GM19239 (cell line): Measurements from ENCODE around the gene COX6A1.

ENCODE experiments used
- DNase-seq: peaks from one replicate; pipeline ENCODE4 v3.0.0; 2011; ENCODE audit warnings: low spot score; ENCODE audit not compliant: insufficient read length
- FAIRE-seq: peaks from 2 replicates; lab custom pipeline; 2011; peaks lifted over from hg19 to GRCh38; lab: Jason Lieb, UNC

Gene COX6A1

GRCh38 chr12:120437735-120438494 is at the start of gene COX6A1:
COX6A1 (plus strand) TSS chr12:120438113; CDS start chr12:120438127, 14 bp downstream.
- peak; percentile 89 for DNase-seq
- peak; percentile 98 for FAIRE-seq

- no peak for DNase-seq
- no peak for FAIRE-seq
These were observed 49.0 kb upstream of the COX6A1 start for GRCh38 chr12:120388691-120389481.

- FAIRE-seq: no peak
- DNase-seq: no peak
These were observed 47.3 kb upstream of the COX6A1 start for GRCh38 chr12:120390540-120391120.

- FAIRE-seq (no peak), DNase-seq (no peak)
These were observed 43.2 kb upstream of the COX6A1 start for GRCh38 chr12:120394483-120395367.

GRCh38 chr12:120397824-120398540 is 39.9 kb upstream of the COX6A1 start:
- FAIRE-seq (no peak), DNase-seq (no peak)

- DNase-seq (no peak), FAIRE-seq (no peak)
These were observed 38.4 kb upstream of the COX6A1 start for GRCh38 chr12:120399531-120399930.

- no peak for DNase-seq
- no peak for FAIRE-seq
These were observed 35.7 kb upstream of the COX6A1 start for GRCh38 chr12:120402217-120402616.

GRCh38 chr12:120403869-120404268 is 34.0 kb upstream of the COX6A1 start:
- DNase-seq: no peak
- no peak for FAIRE-seq

- DNase-seq (no peak), FAIRE-seq (no peak)
These were observed 33.6 kb upstream of the COX6A1 start for GRCh38 chr12:120404271-120404670.

- no peak for FAIRE-seq
These were observed 31.8 kb upstream of the COX6A1 start for GRCh38 chr12:120406069-120406468.

GRCh38 chr12:120406553-120406952 is 31.4 kb upstream of the COX6A1 start:
- no peak for FAIRE-seq
- no peak for DNase-seq

More at GRCh38 chr12:120406069-120406468, 31.8 kb upstream of the COX6A1 start:
- no peak for DNase-seq

- no peak for DNase-seq
- no peak for FAIRE-seq
These were observed 29.1 kb upstream of the COX6A1 start for GRCh38 chr12:120408771-120409170.

- FAIRE-seq (no peak), DNase-seq (no peak)
These were observed 25.5 kb upstream of the COX6A1 start for GRCh38 chr12:120412421-120412820.

GRCh38 chr12:120413901-120414695 is 23.8 kb upstream of the COX6A1 start:
- DNase-seq: no peak
- FAIRE-seq: no peak

GRCh38 chr12:120416490-120417216 is 21.3 kb upstream of the COX6A1 start:
- DNase-seq (no peak), FAIRE-seq (no peak)

- FAIRE-seq (no peak), DNase-seq (no peak)
These were observed 19.9 kb upstream of the COX6A1 start for GRCh38 chr12:120417917-120418580.

- DNase-seq (no peak), FAIRE-seq (no peak)
These were observed 16.2 kb upstream of the COX6A1 start for GRCh38 chr12:120421701-120422100.
